HCT116 (cell line): ENCODE measurements around the gene PIK3R1. TPM values are rescaled to one million over a fixed set of nuclear protein-coding genes. Genes with fewer than 3 reads are reported as not detected.

ENCODE experiments used
- ATAC-seq: fragments of 200-7000 bp; cut with Tn5 transposase; 2 replicates; pipeline ENCODE4 v1.9.1; 2020; ENCODE audit warnings: mild to moderate bottlenecking, moderate library complexity
- BruUV-seq: library from RNA; stranded (reverse); fragments of 400-500 nt; replicated peaks from 2 replicates; lab custom pipeline; 2021; lab: Mats Ljungman, UMichigan
- CTCF ChIA-PET: fragments of 300-600 bp; sonication (Branson Sonifier 250); formaldehyde crosslinking; loops from one replicate; lab custom pipeline; 2021; ENCODE audit warnings: antibody characterized with exemption; lab: Charles Lee
- POLR2A ChIA-PET: fragments of 300-600, 350-600 bp; sonication (Branson Sonifier 250); formaldehyde crosslinking; loops from one replicate; lab custom pipeline; 2021; ENCODE audit warnings: antibody characterized with exemption; lab: Charles Lee
- RAD21 ChIA-PET, 2 experiments: fragments of 300-600 bp; sonication (Branson Sonifier 250); formaldehyde crosslinking; loops; one replicate each; lab custom pipeline; 2023; ENCODE audit warnings: low total read pairs in 2 of 2; ENCODE audit not compliant: uncharacterized antibody in 2 of 2, unreplicated experiment in 2 of 2, low non-redundant PET in 1 of 2; lab: Charles Lee
- DNase-seq: peaks from one replicate; pipeline ENCODE4 v3.0.0-alpha.2; 2010; ENCODE audit warnings: low read depth, low spot score
- H2AFZ ChIP-seq: fragments of 200-600 bp; shearing (Covaris generic), sonication (generic); 2 replicates; pipeline ENCODE4 v1.6.1; 2017; ENCODE audit warnings: low read depth, mixed run types, mixed read lengths, antibody characterized with exemption, low read length; ENCODE audit not compliant: poor library complexity, severe bottlenecking
- H3K27ac ChIP-seq: 2 replicates; pipeline ENCODE4 v1.5.1; 2012; ENCODE audit warnings: low read depth, low read length
- H3K27me3 ChIP-seq: fragments of 200-600 bp; sonication (generic); 2 replicates; pipeline ENCODE4 v1.6.1; 2016; ENCODE audit warnings: mixed run types, low read length, mixed read lengths; ENCODE audit not compliant: insufficient read depth
- H3K36me3 ChIP-seq, 2 experiments: fragments of 200-500 bp in 1 of 2; fragments of 200-600 bp in 1 of 2; sonication (Bioruptor generic) in 1 of 2; sonication (generic) in 1 of 2; 2 replicates each; pipeline versions ENCODE4 v1.5.1 to v1.6.1; 2014 to 2016; ENCODE audit warnings: low read length in 2 of 2, inconsistent platforms in 1 of 2, mixed read lengths in 1 of 2, mixed run types in 1 of 2; ENCODE audit not compliant: insufficient read depth in 2 of 2, control insufficient read depth in 1 of 2
- H3K4me1 ChIP-seq, 2 experiments: fragments of 200-600 bp in 1 of 2; sonication (generic) in 1 of 2; 2 replicates each; pipeline versions ENCODE4 v1.5.1 to v1.6.1; 2012 to 2017; ENCODE audit warnings: low read length in 2 of 2, inconsistent platforms in 1 of 2, mild to moderate bottlenecking in 1 of 2, mixed read lengths in 1 of 2, mixed run types in 1 of 2, moderate library complexity in 1 of 2; ENCODE audit not compliant: insufficient read depth in 2 of 2, control insufficient read depth in 1 of 2
- H3K4me2 ChIP-seq: fragments of 200-600 bp; sonication (generic); 2 replicates; pipeline ENCODE4 v1.6.1; 2017; ENCODE audit warnings: mixed run types, low read length, mixed read lengths
- H3K4me3 ChIP-seq, 2 experiments: fragments of 200-600 bp in 1 of 2; sonication (generic) in 1 of 2; replicated peaks in 1 of 2; 2 replicates each; pipeline ENCODE4 v1.5.1; 2011 to 2016; ENCODE audit warnings: low read length in 2 of 2, control low read depth in 1 of 2, low read depth in 1 of 2, mild to moderate bottlenecking in 1 of 2, mixed read lengths in 1 of 2, mixed run types in 1 of 2
- H3K79me2 ChIP-seq: fragments of 200-600 bp; sonication (generic); 2 replicates; pipeline ENCODE4 v1.6.1; 2017; ENCODE audit warnings: mild to moderate bottlenecking, mixed run types, low read length, moderate library complexity, mixed read lengths; ENCODE audit not compliant: insufficient read depth
- H3K9ac ChIP-seq: fragments of 200-600 bp; sonication (generic); 2 replicates; pipeline ENCODE4 v1.6.1; 2016; ENCODE audit warnings: low read length, mixed read lengths
- H3K9me2 ChIP-seq: fragments of 200-600 bp; sonication (generic), shearing (Covaris generic); 2 replicates; pipeline ENCODE4 v1.6.1; 2017; ENCODE audit warnings: mixed run types, mild to moderate bottlenecking, moderate library complexity; ENCODE audit not compliant: insufficient read depth
- H3K9me3 ChIP-seq, 2 experiments: fragments of 200-500 bp in 1 of 2; fragments of 200-600 bp in 1 of 2; sonication (Bioruptor generic) in 1 of 2; sonication (generic) in 1 of 2; 2 replicates each; pipeline ENCODE4 v1.6.1; 2014 to 2017; ENCODE audit warnings: low read length in 2 of 2, mixed read lengths in 2 of 2, inconsistent platforms in 1 of 2, low read depth in 1 of 2, mild to moderate bottlenecking in 1 of 2, mixed run types in 1 of 2, moderate library complexity in 1 of 2; ENCODE audit not compliant: control insufficient read depth in 1 of 2, insufficient read depth in 1 of 2
- H4K20me1 ChIP-seq: fragments of 200-600 bp; sonication (generic), shearing (Covaris generic); 2 replicates; pipeline ENCODE4 v1.6.1; 2017; ENCODE audit warnings: mixed run types, mild to moderate bottlenecking, moderate library complexity; ENCODE audit not compliant: insufficient read depth
- CBX3 ChIP-seq: IDR thresholded peaks from 2 replicates; pipeline ENCODE4 v1.6.1; 2012; ENCODE audit warnings: low read depth
- CEBPB ChIP-seq: IDR thresholded peaks from 2 replicates; pipeline ENCODE4 v1.6.1; 2012; ENCODE audit warnings: low read depth
- EZH2 ChIP-seq: fragments of 200-600 bp; sonication (generic); IDR thresholded peaks from 2 replicates; pipeline ENCODE4 v1.6.1; 2017; ENCODE audit warnings: antibody characterized with exemption, mixed run types
- EZH2phosphoT487 ChIP-seq: fragments of 200-600 bp; IDR thresholded peaks from 2 replicates; pipeline ENCODE4 v1.6.1; 2018; ENCODE audit warnings: antibody characterized with exemption, borderline replicate concordance
- FOSL1 ChIP-seq: IDR thresholded peaks from 2 replicates; pipeline ENCODE4 v1.6.1; 2012; ENCODE audit warnings: low read depth
- JUND ChIP-seq: IDR thresholded peaks from 2 replicates; pipeline ENCODE4 v1.6.1; 2012
- MAX ChIP-seq: IDR thresholded peaks from 2 replicates; pipeline ENCODE4 v1.6.1; 2012
- POLR2A ChIP-seq: IDR thresholded peaks from 2 replicates; pipeline ENCODE4 v1.7.0; 2011; ENCODE audit warnings: borderline replicate concordance; ENCODE audit not compliant: insufficient read depth, insufficient read length; ENCODE audit errors: extremely low read depth
- POLR2AphosphoS5 ChIP-seq: IDR thresholded peaks from 2 replicates; pipeline ENCODE4 v1.6.1; 2011; ENCODE audit warnings: mild to moderate bottlenecking, low read depth, low read length, moderate library complexity
- RAD21 ChIP-seq: IDR thresholded peaks from 2 replicates; pipeline ENCODE4 v1.6.1; 2012; ENCODE audit warnings: low read depth, mild to moderate bottlenecking
- SIN3A ChIP-seq: IDR thresholded peaks from 2 replicates; pipeline ENCODE4 v1.6.1; 2012; ENCODE audit warnings: low read depth
- SP1 ChIP-seq: IDR thresholded peaks from 2 replicates; pipeline ENCODE4 v1.6.1; 2012; ENCODE audit warnings: low read depth
- SRF ChIP-seq: IDR thresholded peaks from 2 replicates; pipeline ENCODE4 v1.6.1; 2012; ENCODE audit warnings: low read depth
- TCF7L2 ChIP-seq: IDR thresholded peaks from 2 replicates; pipeline ENCODE4 v1.7.0; 2011; ENCODE audit warnings: borderline replicate concordance, inconsistent platforms; ENCODE audit not compliant: insufficient read depth, insufficient read length; ENCODE audit errors: extremely low read depth
- intact Hi-C: fragments of 100-400 bp; cut with micrococcal nuclease; formaldehyde crosslinking; loops from 2 replicates; pipeline ENCODE4 v1.10.0; 2022
- total RNA-seq: library from RNA; stranded (reverse); gene quantifications from one replicate; pipeline ENCODE4 v1.2.1, GENCODE V29; 2021; ENCODE audit not compliant: unreplicated experiment
- TF ChIP-seq, protein P1 (sequence below): IDR thresholded peaks from 2 replicates; pipeline ENCODE4 v1.6.1; 2012; ENCODE audit warnings: low read depth
- TF ChIP-seq, protein P2 (sequence below): IDR thresholded peaks from 2 replicates; pipeline ENCODE4 v1.6.1; 2012

PIK3R1 gene
- total RNA-seq, 1 experiment from 2014 or later, result 7.2 TPM

DNA sequence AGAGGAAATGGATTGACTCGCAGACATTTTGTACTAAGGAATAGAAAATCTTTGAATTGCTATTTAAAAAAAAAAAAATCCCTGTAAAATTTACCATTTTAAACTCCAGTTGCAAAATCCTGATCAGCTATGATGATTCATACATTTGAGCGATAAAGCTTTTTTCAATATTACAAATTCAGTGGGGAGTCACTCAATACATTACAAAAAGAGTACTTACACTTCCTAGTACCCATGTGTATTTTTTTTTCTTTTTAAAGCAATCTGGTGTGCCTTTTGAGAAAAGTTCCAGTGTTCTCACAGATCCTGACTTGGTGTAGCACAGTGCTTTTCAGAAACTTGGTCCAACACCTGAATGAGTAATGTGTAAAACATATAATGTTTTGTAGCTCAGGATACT is 54.3 kb downstream of the PIK3R1 start:
- BruUV-seq, result no TSS peak
- Histone ChIP-seq H3K27me3 (no peaks in the 10 kb centered on the region), H3K4me2 (no peak overlapping the region), H3K9ac (no peak overlapping the region), H3K9me2 (no peaks in the 10 kb centered on the region), H3K36me3 (no peaks in the 10 kb centered on the region), H2AFZ (no peak overlapping the region), H3K4me3 (no peak overlapping the region), H3K4me1 (no peaks in the 10 kb centered on the region), H3K27ac (no peak overlapping the region), H3K79me2 (no peaks in the 10 kb centered on the region), H4K20me1 (no peaks in the 10 kb centered on the region), H3K9me3 (no peaks in the 10 kb centered on the region)
- ChIA-PET CTCF (interaction anchor here (1.4 kb wide), 1 partner anchor 17 kb away, joined by 6 read pairs; no protein-coding TSS in a partner anchor), RAD21 (no interaction called here), POLR2A (no interaction called here)
- DNase-seq (no peak), ATAC-seq (no peak)
- TF ChIP-seq JUND, result no peak
- TF ChIP-seq SRF, result no peak
- TF ChIP-seq SP1, result no peak
- TF ChIP-seq, protein P1, sequence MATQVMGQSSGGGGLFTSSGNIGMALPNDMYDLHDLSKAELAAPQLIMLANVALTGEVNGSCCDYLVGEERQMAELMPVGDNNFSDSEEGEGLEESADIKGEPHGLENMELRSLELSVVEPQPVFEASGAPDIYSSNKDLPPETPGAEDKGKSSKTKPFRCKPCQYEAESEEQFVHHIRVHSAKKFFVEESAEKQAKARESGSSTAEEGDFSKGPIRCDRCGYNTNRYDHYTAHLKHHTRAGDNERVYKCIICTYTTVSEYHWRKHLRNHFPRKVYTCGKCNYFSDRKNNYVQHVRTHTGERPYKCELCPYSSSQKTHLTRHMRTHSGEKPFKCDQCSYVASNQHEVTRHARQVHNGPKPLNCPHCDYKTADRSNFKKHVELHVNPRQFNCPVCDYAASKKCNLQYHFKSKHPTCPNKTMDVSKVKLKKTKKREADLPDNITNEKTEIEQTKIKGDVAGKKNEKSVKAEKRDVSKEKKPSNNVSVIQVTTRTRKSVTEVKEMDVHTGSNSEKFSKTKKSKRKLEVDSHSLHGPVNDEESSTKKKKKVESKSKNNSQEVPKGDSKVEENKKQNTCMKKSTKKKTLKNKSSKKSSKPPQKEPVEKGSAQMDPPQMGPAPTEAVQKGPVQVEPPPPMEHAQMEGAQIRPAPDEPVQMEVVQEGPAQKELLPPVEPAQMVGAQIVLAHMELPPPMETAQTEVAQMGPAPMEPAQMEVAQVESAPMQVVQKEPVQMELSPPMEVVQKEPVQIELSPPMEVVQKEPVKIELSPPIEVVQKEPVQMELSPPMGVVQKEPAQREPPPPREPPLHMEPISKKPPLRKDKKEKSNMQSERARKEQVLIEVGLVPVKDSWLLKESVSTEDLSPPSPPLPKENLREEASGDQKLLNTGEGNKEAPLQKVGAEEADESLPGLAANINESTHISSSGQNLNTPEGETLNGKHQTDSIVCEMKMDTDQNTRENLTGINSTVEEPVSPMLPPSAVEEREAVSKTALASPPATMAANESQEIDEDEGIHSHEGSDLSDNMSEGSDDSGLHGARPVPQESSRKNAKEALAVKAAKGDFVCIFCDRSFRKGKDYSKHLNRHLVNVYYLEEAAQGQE, result no peak
- no peak for TF ChIP-seq SIN3A
- TF ChIP-seq RAD21, result no peak
- intact Hi-C loops, result no loop called here

DNA sequence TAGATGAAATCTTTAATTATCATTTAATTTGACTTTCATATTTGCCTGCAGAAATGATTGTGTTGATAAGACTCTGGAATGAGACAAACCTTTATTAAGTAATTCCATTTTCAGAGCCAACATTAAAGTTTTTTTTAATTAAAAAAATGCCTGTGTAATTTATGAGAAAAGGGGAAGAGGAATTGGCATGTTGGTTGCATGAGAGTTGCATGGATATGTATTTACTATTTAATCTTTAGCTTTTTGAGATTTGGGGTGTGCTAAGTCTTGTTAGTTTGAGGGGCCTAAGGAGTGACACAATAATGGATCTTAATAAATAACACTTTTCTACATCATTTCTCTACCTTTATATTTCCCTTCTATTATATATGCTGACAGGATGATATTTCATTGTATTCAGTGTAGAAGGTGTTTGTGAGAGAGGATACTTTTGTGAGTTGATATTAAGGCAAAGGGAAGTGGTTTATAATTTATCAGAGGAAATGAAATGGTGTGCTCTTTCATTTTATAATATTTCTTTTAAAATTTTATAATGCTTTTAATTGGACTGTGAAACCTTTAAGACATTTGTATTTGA is 54.9 kb downstream of the PIK3R1 start:
- BruUV-seq, result no TSS peak
- no peak for ATAC-seq
- ChIA-PET POLR2A (no interaction called here), CTCF (interaction anchor here (0.5 to 2.4 kb wide), 6 partner anchors 16 to 1283 kb away, joined by 3 to 23 read pairs (median 5); no protein-coding TSS in a partner anchor), RAD21 (no interaction called here)
- H3K27ac ChIP-seq, result no peak overlapping the region
- no peak overlapping the region for H3K9ac ChIP-seq
- H3K36me3 ChIP-seq, result no peaks in the 10 kb centered on the region
- no peak overlapping the region for H3K4me2 ChIP-seq
- H3K4me1 ChIP-seq, result no peaks in the 10 kb centered on the region
- DNase-seq, result no peak
- no peaks in the 10 kb centered on the region for H3K27me3 ChIP-seq
- no peaks in the 10 kb centered on the region for H3K79me2 ChIP-seq
- intact Hi-C loops, result no loop called here
- no peaks in the 10 kb centered on the region for H4K20me1 ChIP-seq
- H3K4me3 ChIP-seq, result no peak overlapping the region
- no peak overlapping the region for H2AFZ ChIP-seq
- no peaks in the 10 kb centered on the region for H3K9me3 ChIP-seq
- H3K9me2 ChIP-seq, result no peaks in the 10 kb centered on the region
- no peak for TF ChIP-seq CBX3
- TF ChIP-seq, protein P2, sequence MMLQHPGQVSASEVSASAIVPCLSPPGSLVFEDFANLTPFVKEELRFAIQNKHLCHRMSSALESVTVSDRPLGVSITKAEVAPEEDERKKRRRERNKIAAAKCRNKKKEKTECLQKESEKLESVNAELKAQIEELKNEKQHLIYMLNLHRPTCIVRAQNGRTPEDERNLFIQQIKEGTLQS, result no peak
- TF ChIP-seq POLR2A, result no peak
- no peak for TF ChIP-seq RAD21
- TF ChIP-seq SIN3A, result no peak
- no peak for TF ChIP-seq EZH2
- TF ChIP-seq TCF7L2, result no peak
- no peak for TF ChIP-seq POLR2AphosphoS5
- TF ChIP-seq FOSL1, result no peak
- no peak for TF ChIP-seq CEBPB
- no peak for TF ChIP-seq SRF
- no peak for TF ChIP-seq EZH2phosphoT487
- TF ChIP-seq MAX, result no peak
